GM21723 (cell line): ENCODE measurements around the gene SPTAN1.
"Not testable (repeated sequence)": the region's sequence is repeated elsewhere in the genome, so short reads cannot be mapped to it uniquely, and the experiment has no call there.

Source experiments
- ATAC-seq: cut with Tn5 transposase; IDR thresholded peaks from one replicate; pipeline ENCODE4 v1.9.1; 2021; ENCODE audit warnings: mild to moderate bottlenecking, moderate library complexity; ENCODE audit not compliant: unreplicated experiment

SPTAN1 gene

DNA sequence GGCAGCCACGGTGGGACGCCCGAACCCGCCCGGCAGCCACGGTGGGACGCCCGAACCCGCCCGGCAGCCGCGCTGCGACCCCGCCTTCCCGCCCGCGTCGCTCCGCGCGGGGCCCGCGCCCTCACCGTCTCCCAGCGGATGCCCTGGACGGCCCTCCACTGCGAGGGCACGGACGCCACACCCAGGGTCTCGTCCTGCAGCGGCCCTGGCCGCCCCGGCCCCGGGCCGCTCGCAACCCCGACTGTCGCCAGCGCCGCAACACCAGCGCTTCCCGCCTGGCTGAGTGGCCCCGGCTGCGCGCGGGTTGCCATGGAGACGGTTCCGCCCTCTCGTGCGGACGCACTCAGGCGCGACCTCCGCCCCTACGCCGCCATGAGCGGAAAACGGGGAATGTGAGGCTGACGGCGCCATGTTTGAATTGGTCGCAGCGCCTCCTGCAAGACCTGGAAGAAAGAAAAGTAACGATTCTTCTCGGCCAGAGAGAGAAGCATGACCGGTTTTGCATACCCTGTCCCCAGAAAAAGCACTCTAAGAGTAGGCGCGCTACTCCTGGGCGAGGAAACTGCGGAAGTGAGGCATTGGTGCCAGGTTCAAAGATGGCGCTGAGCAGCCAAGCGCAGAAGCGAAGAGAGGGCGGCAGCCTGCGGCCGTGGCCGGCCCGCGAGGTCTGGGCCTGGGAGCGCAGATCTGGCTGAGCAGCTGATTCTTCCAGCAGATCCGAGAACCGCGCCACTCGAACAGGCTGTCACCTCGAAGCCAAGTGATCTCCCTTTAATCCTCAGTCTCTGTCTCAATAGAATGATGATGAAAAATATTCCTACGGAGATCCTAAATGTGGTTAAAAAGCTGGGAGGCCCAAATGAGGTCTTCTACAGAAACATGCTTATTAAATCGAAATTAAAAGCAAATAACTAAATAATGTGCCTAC, 104.3 kb downstream of the SPTAN1 start, which contains the start of gene DYNC2I2:
TSS of gene DYNC2I2 (minus strand) at position 432 of the 928 bp plus-strand sequence. CDS start at position 311, 121 bp downstream.
- ATAC-seq = peak; percentile 71

GRCh38 chr9:128657344-128657704, 104.9 kb downstream of the SPTAN1 start:
- no peak for ATAC-seq

DNA sequence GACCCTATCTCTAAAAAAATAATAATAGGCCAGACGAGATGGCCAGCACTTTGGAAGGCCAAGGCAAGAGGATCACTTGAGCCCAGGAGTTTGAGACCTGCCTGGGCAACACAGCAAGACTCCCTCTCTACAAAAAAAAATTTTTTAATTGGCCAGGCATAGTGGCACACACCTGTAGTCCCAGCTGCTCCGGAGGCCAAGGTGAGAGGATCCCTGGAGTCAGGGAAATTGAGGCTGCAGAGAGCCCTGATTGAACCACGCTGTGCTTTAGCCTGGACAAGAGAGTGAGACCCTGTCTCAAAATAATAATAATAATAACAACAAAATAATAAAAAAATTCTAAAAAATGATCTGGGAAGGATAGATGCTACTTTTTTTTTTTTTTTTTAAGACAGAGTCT, 105.4 kb downstream of the SPTAN1 start:
- ATAC-seq = no peak

DNA sequence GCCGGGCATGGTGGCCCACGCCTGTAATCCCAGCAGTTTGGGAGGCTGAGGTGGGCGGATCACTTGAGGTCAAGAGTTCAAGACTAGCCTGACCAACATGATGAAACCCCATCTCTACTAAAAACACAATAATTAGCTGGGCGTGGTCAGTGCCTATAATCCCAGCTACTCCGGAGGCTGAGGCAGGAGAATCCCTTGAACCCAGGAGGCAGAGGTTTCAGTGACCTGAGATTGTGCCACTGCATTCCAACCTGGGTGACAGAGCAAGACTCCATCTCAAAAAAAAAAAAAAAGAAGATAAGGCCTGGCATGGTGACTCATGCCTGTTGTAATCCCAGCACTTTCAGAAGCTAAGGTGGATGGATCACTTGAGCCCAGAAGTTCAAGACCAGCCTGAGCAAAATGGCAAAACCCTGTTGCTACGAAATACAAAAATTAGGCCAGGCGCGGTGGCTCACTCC, 114.1 kb downstream of the SPTAN1 start:
- ATAC-seq = not testable (repeated sequence)

DNA sequence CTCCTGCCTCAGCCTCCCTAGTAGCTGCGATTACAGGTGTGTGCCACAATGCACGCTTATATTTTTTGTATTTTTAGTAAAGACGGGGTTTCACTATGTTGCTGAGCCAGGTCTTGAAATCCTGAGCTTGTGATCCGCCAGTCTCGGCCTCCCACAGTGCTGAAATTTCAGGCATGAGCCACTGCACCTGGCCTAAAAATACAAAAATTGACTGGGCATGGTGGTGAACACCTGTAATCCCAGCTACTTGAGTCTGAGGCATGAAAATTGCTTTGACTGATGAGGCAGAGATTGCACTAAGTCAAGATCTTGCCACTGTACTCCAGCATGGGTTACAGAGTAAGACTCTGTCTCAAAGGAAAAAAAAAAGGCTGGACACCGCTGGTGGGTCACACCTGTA, 117.4 kb downstream of the SPTAN1 start:
- no peak for ATAC-seq

- ATAC-seq = no peak
These were observed 123.0 kb downstream of the SPTAN1 start for GRCh38 chr9:128675382-128675781.

- ATAC-seq = no peak
These were observed 125.4 kb downstream of the SPTAN1 start for GRCh38 chr9:128677794-128678193.
